NCI-H345 treated with DMSO at 0.1 percent for 48 hours (cell line): ENCODE data around the gene ESRRA.
A peak's percentile ranks its signal among the peaks of the same experiment; 100 is the strongest.

ENCODE experiments used
- DNase-seq: peaks from one replicate; lab custom pipeline; 2025; ENCODE audit not compliant: unreplicated experiment; lab: John Stamatoyannopoulos, UW

ESRRA gene

GRCh38 chr11:64327993-64328392, 22.7 kb downstream of the ESRRA start:
- DNase-seq: no peak

GRCh38 chr11:64330888-64331287, 25.6 kb downstream of the ESRRA start:
- no peak for DNase-seq

GRCh38 chr11:64331569-64332371, 26.4 kb downstream of the ESRRA start:
- DNase-seq: peak; percentile 15

GRCh38 chr11:64333556-64333955, 28.2 kb downstream of the ESRRA start:
- DNase-seq: no peak

- peak; percentile 70 for DNase-seq
Measured at GRCh38 chr11:64334764-64335735, 29.7 kb downstream of the ESRRA start.

GRCh38 chr11:64337538-64338249, 32.4 kb downstream of the ESRRA start:
- no peak for DNase-seq

- no peak for DNase-seq
Measured at GRCh38 chr11:64338716-64339115, 33.4 kb downstream of the ESRRA start.

GRCh38 chr11:64339286-64339685, 34.0 kb downstream of the ESRRA start:
- DNase-seq: no peak

- no peak for DNase-seq
Measured at GRCh38 chr11:64339754-64340408, 34.6 kb downstream of the ESRRA start, which contains the start of gene CCDC88B. CCDC88B (plus strand) TSS chr11:64340204; CDS start chr11:64340267, 63 bp downstream.

GRCh38 chr11:64340671-64341335, 35.5 kb downstream of the ESRRA start:
- no peak for DNase-seq

GRCh38 chr11:64341429-64341828, 36.1 kb downstream of the ESRRA start:
- DNase-seq: no peak

- peak; percentile 45 for DNase-seq
Measured at GRCh38 chr11:64341851-64342791, 36.8 kb downstream of the ESRRA start.

- no peak for DNase-seq
Measured at GRCh38 chr11:64342869-64343745, 37.8 kb downstream of the ESRRA start.

- no peak for DNase-seq
Measured at GRCh38 chr11:64343767-64344559, 38.6 kb downstream of the ESRRA start.

GRCh38 chr11:64344787-64345186, 39.5 kb downstream of the ESRRA start:
- DNase-seq: no peak

GRCh38 chr11:64347193-64347867, 42.0 kb downstream of the ESRRA start:
- no peak for DNase-seq
